GM21825 (cell line): ENCODE results near the gene CYP3A7.
"Not testable (repeated sequence)": the region's sequence is repeated elsewhere in the genome, so short reads cannot be mapped to it uniquely, and the experiment has no call there.

Source experiments
- ATAC-seq: cut with Tn5 transposase; IDR thresholded peaks from one replicate; pipeline ENCODE4 v1.9.1; 2021; ENCODE audit warnings: mild to moderate bottlenecking, moderate library complexity; ENCODE audit not compliant: unreplicated experiment

The CYP3A7 gene

GRCh38 chr7:99742737-99743394 is 7.9 kb upstream of the CYP3A7 start:
- ATAC-seq = no peak

GRCh38 chr7:99741441-99741795 is 6.4 kb upstream of the CYP3A7 start:
- ATAC-seq = no peak

GRCh38 chr7:99740573-99741440 is 5.8 kb upstream of the CYP3A7 start:
- no peak for ATAC-seq

- ATAC-seq = no peak
Observed at GRCh38 chr7:99739699-99740572, 4.9 kb upstream of the CYP3A7 start.

GRCh38 chr7:99737726-99738125 is 2.7 kb upstream of the CYP3A7 start:
- ATAC-seq = no peak

GRCh38 chr7:99736667-99737066 is 1.7 kb upstream of the CYP3A7 start:
- ATAC-seq = not testable (repeated sequence)

- ATAC-seq = no peak
Observed at GRCh38 chr7:99733448-99733847, 1.5 kb downstream of the CYP3A7 start.

- no peak for ATAC-seq
Observed at GRCh38 chr7:99733003-99733402, 2.0 kb downstream of the CYP3A7 start.

- no peak for ATAC-seq
Observed at GRCh38 chr7:99731638-99732374, 3.2 kb downstream of the CYP3A7 start.

GRCh38 chr7:99730992-99731391 is 4.0 kb downstream of the CYP3A7 start:
- no peak for ATAC-seq

GRCh38 chr7:99730238-99730810 is 4.7 kb downstream of the CYP3A7 start:
- ATAC-seq = no peak

- ATAC-seq = no peak
Observed at GRCh38 chr7:99729486-99730237, 5.3 kb downstream of the CYP3A7 start.

GRCh38 chr7:99728615-99729014 is 6.4 kb downstream of the CYP3A7 start:
- no peak for ATAC-seq

- ATAC-seq = not testable (repeated sequence)
Observed at GRCh38 chr7:99723201-99723600, 11.8 kb downstream of the CYP3A7 start.

- ATAC-seq = no peak
Observed at GRCh38 chr7:99720800-99721595, 14.0 kb downstream of the CYP3A7 start.

GRCh38 chr7:99719996-99720769 is 14.8 kb downstream of the CYP3A7 start:
- ATAC-seq = no peak

GRCh38 chr7:99713995-99714570 is 20.9 kb downstream of the CYP3A7 start:
- ATAC-seq = no peak
